Uterus (tissue), 2 donors: ENCODE data around the gene SLC22A31.

Source experiments
- CTCF ChIP-seq, 4 experiments: fragments of 200-600 bp in 2 of 4; fragments of 450-650 bp in 2 of 4; sonication (generic) in 2 of 4; IDR thresholded peaks; one replicate each; pipeline ENCODE4 v1.5.1; 2016 to 2019; ENCODE audit warnings: antibody characterized with exemption in 4 of 4, mild to moderate bottlenecking in 2 of 4, moderate library complexity in 1 of 4
- POLR2A ChIP-seq, 2 donors: fragments of 450-650 bp; IDR thresholded peaks; one replicate each; pipeline ENCODE4 v1.6.1; 2016; ENCODE audit warnings: antibody characterized with exemption in 2 of 2, mild to moderate bottlenecking in 1 of 2, moderate library complexity in 1 of 2

GRCh38 chr16:89237733-89238132 is 37.4 kb upstream of the SLC22A31 start:
- TF ChIP-seq CTCF (IDR thresholded peaks at IDR 0.05) (no peak), POLR2A (IDR thresholded peaks at IDR 0.05) (no peak)
